Anterior cingulate cortex (tissue), 58 donors: ENCODE measurements around the gene GBX1.

Experiments used
- DNase-seq, 58 donors: peaks; one replicate each; lab custom pipeline; 2025; lab: John Stamatoyannopoulos, UW

GBX1 gene

GRCh38 chr7:151194188-151194587, 26.7 kb upstream of the GBX1 start:
- DNase-seq = no peak

- DNase-seq = no peak
These were observed 25.9 kb upstream of the GBX1 start for GRCh38 chr7:151193203-151193978.

GRCh38 chr7:151192002-151192539, 24.6 kb upstream of the GBX1 start:
- no peak for DNase-seq

GRCh38 chr7:151191544-151191943, 24.1 kb upstream of the GBX1 start:
- no peak for DNase-seq

GRCh38 chr7:151189038-151189437, 21.5 kb upstream of the GBX1 start:
- DNase-seq = no peak

- no peak for DNase-seq
These were observed 20.7 kb upstream of the GBX1 start for GRCh38 chr7:151188252-151188542.

- DNase-seq = no peak
These were observed 20.1 kb upstream of the GBX1 start for GRCh38 chr7:151187409-151188251.

GRCh38 chr7:151186640-151187408, 19.3 kb upstream of the GBX1 start, which contains the start of gene ASB10:
Gene ASB10, minus strand, starts transcription at chr7:151187250. Its CDS starts 120 bp downstream, at chr7:151187130.
- DNase-seq = no peak

- DNase-seq = no peak
These were observed 18.5 kb upstream of the GBX1 start for GRCh38 chr7:151185762-151186639.

GRCh38 chr7:151181011-151181431, 13.5 kb upstream of the GBX1 start:
- DNase-seq = no peak

DNA sequence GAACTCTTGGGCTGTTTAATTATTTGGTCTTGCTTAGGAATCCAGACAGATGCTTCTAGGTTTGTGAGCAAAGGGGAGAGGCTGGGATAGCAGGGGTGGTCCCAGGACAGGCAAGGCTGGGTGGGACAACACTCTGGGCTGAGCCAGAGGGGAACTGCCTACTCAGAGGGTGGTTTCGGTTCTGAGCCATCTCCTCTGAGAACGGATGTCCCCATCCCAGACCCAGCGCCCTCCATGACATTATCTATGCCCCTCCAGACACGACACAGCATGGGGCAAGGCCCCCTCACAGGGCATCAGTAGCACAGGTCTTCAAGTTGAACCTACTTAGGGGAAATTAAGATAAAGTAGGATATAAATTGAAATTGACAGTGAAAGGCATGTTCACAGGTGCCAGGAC, 12.5 kb upstream of the GBX1 start:
- DNase-seq = no peak

DNA sequence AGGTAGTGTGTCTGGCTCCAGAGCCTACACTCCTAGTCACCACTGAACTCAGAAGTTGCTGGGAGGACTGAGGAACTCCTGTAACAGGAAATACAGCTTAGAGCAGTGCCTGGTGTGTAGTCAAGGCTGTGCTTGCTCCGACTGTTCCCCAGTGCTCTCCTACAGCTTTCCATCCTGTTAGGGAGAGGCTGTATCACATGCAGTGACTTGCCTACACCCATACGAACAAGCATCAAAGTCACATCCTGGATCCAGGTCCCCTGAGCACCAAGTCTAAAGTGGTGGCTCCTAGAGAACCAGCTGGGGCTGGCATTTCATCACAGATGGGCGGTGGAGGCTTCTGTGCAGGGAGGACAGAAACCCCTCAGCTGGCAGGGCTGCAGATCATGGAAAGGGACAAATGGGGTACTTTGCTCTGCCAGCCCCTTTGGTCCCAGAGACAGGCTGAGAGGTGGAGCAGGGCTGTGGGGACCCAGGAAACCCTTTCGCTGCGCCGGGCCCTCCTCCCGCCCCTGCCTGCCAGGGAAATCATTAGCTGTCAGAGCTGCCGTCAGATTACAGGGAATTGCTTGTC, 11.9 kb upstream of the GBX1 start:
- no peak for DNase-seq

GRCh38 chr7:151178831-151179230, 11.3 kb upstream of the GBX1 start:
- no peak for DNase-seq

DNA sequence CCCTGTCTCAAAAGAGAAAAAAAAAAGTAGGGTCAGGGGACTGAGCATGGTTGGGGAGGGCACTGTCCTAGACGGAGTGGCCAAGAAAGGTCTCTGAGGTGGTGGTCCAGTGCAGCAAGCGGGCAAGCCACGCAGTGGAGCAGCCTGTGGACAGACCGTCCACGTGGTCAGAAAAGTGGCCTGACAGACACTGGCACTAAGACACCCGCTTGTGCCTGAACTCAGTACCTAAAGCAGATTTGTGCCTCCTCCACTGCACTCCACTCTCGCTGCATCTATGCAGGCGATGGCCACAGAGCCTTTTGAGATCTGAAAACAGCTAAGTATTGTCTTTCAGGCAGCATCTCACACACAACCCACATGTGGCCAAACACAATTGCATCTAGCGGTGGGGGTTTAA, 10.7 kb upstream of the GBX1 start:
- DNase-seq = no peak

- no peak for DNase-seq
These were observed 9.8 kb upstream of the GBX1 start for GRCh38 chr7:151177310-151177709.

DNA sequence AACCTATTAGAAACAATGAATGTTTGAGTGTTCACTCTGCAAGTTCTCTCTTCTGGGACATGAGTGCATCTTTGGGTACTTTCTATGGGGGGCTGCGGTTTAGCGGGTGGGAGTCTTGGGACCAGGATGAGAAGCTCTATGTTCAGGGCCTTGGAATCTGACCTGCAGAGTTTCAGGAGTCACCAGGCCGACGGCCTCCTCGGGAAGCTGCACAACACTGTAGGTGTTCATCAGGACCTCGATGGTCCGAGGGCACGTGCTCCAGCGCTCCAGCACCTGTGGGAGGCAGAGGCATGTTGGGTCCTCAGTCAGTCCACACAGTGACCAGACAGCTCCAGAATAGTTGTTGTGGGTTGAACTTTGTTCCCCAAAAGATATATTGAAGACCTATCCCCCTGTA, 8.9 kb upstream of the GBX1 start:
- DNase-seq = no peak

DNA sequence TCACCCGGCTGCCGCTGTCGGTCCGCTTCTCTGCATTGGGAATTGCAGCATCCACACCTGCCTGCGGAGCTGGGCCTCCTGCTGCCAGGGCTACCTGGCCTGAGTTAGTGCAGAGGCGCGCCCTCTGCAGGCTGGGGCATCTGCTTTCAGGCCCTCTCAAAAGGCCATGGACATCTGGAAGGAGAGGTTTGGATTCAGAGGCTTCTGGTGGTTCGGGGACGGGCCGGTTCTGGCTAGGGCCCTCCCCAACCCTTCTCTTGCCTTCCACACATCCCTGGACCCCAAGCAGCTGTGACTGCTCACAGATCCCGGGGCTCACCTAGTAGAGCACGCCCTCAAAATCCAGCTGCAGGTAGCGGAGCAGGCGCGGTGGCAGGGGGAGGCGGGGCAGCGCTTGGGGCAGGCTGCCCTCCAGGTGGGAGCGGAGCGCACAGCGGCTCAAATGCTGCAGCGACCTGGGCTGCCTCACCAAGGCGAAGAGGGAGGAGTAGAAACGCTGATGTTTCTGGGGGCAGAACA, 8.4 kb upstream of the GBX1 start:
- DNase-seq = no peak

DNA sequence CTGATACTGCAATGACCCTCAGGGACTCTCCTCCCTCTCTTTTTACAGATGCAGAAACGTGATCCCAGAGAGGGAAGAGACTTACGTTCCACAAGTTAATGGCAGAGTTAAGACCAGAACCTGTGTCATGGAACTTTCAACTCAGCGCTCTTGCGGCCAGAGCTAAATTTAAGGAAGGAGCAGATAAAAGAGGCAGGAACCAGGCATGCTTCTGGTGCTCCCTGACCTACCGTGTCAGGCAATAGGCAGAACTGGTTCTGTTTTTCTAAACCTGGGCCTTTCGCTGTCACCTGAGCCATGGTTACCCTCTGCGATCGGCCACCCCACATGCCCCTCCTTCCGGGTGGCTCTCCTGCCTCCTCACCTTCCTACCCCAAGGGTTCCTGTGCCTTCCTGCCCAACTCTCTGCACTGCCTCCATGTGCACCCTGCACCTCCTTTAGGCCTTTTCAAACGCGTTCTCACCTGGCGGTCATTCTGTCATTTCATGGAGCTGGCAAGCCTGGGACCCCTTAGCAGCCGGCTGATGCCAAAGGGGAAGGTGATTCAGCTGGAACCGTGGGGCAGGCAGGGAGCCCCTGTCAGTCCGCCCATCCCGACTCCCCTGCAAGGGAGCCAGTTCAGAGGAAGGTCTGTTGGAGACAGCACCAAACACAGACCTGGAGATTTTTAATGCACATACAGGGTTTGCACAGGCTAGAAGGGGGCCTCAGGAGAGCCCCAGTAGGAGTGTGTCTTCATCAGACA, 7.7 kb upstream of the GBX1 start:
- no peak for DNase-seq
